ENCODE measurements around the gene HMSD.

GRCh38 chr18:63930773-63931354 lies 18.2 kb upstream of the HMSD start:
- TF ChIP-seq CTCF (IDR thresholded peaks at IDR 0.05) (no peak), POLR2A (IDR thresholded peaks at IDR 0.05) (no peak)
